ENCODE data around the gene TBC1D7. TPM values are rescaled to one million over a fixed set of nuclear protein-coding genes. Genes with fewer than 3 reads are reported as not detected.

The TBC1D7 gene
- total and polyA plus RNA-seq, 2 donors: 10.9 to 20.6 TPM

GRCh38 chr6:13273931-13274706 lies 54.2 kb downstream of the TBC1D7 start:
- no peak overlapping the region for H3K27ac ChIP-seq (ENCODE audit: low read depth)
- DNase-seq (ENCODE audit: extremely low spot score): no peak
- H3K4me3 ChIP-seq (ENCODE audit: low read depth, low read length): no peak overlapping the region
- H3K4me1 ChIP-seq (ENCODE audit: insufficient read depth): no peaks in the 10 kb centered on the region
- no peaks in the 10 kb centered on the region for H3K36me3 ChIP-seq (ENCODE audit: insufficient read depth)
- 73% methylated on average over 21 of the region's 21 CpGs for WGBS

GRCh38 chr6:13273202-13273930 lies 55.0 kb downstream of the TBC1D7 start:
- 83% methylated on average over 10 of the region's 10 CpGs for WGBS

GRCh38 chr6:13272131-13273046 lies 55.9 kb downstream of the TBC1D7 start:
- DNase-seq (ENCODE audit: extremely low spot score): no peak
- H3K27ac ChIP-seq (ENCODE audit: low read depth): no peak overlapping the region
- no peaks in the 10 kb centered on the region for H3K4me1 ChIP-seq (ENCODE audit: insufficient read depth)
- H3K36me3 ChIP-seq (ENCODE audit: insufficient read depth): no peaks in the 10 kb centered on the region
- H3K4me3 ChIP-seq (ENCODE audit: low read depth, low read length): no peak overlapping the region
- 88% methylated on average over 24 of the region's 24 CpGs for WGBS

More at GRCh38 chr6:13273202-13273930, 55.0 kb downstream of the TBC1D7 start:
- no peak overlapping the region for H3K4me3 ChIP-seq (ENCODE audit: low read depth, low read length)
- no peak for DNase-seq (ENCODE audit: extremely low spot score)
- H3K4me1 ChIP-seq (ENCODE audit: insufficient read depth): no peaks in the 10 kb centered on the region
- H3K27ac ChIP-seq (ENCODE audit: low read depth): no peak overlapping the region
- no peaks in the 10 kb centered on the region for H3K36me3 ChIP-seq (ENCODE audit: insufficient read depth)

- Histone ChIP-seq H3K4me1 (ENCODE audit: insufficient read depth) (no peaks in the 10 kb centered on the region), H3K36me3 (ENCODE audit: insufficient read depth) (no peaks in the 10 kb centered on the region), H3K4me3 (ENCODE audit: low read depth, low read length) (no peak overlapping the region), H3K27ac (ENCODE audit: low read depth) (no peak overlapping the region)
- WGBS: 44% methylated on average over 8 of the region's 8 CpGs
- peak; percentile 10 for DNase-seq (ENCODE audit: extremely low spot score)
Observed at GRCh38 chr6:13268913-13269518, 59.3 kb downstream of the TBC1D7 start.

- no peak for DNase-seq (ENCODE audit: extremely low spot score)
- WGBS: 86% methylated on average over 2 of the region's 2 CpGs
- H3K4me3 ChIP-seq (ENCODE audit: low read depth, low read length): no peak overlapping the region
Observed at GRCh38 chr6:13267142-13267651, 61.1 kb downstream of the TBC1D7 start.

GRCh38 chr6:13263669-13264068 lies 64.7 kb downstream of the TBC1D7 start:
- H3K27ac ChIP-seq (ENCODE audit: low read depth): no peak overlapping the region
- H3K36me3 ChIP-seq (ENCODE audit: insufficient read depth): no peaks in the 10 kb centered on the region
- DNase-seq (ENCODE audit: extremely low spot score): no peak
- 91% methylated on average over 6 of the region's 6 CpGs for WGBS
- H3K4me1 ChIP-seq (ENCODE audit: insufficient read depth): no peaks in the 10 kb centered on the region
- no peak overlapping the region for H3K4me3 ChIP-seq (ENCODE audit: low read depth, low read length)

More at GRCh38 chr6:13267142-13267651, 61.1 kb downstream of the TBC1D7 start:
- Histone ChIP-seq H3K27ac (ENCODE audit: low read depth) (no peak overlapping the region), H3K36me3 (ENCODE audit: insufficient read depth) (no peaks in the 10 kb centered on the region), H3K4me1 (ENCODE audit: insufficient read depth) (no peaks in the 10 kb centered on the region)

- Histone ChIP-seq H3K4me1 (ENCODE audit: insufficient read depth) (no peaks in the 10 kb centered on the region), H3K4me3 (ENCODE audit: low read depth, low read length) (no peak overlapping the region), H3K36me3 (ENCODE audit: insufficient read depth) (no peaks in the 10 kb centered on the region), H3K27ac (ENCODE audit: low read depth) (no peak overlapping the region)
- DNase-seq (ENCODE audit: extremely low spot score): no peak
- 33% methylated on average over 1 of the region's 1 CpG for WGBS
Observed at GRCh38 chr6:13262302-13263230, 65.8 kb downstream of the TBC1D7 start.

- no peak for DNase-seq (ENCODE audit: extremely low spot score)
- 45% methylated on average over 1 of the region's 1 CpG for WGBS
- H3K36me3 ChIP-seq (ENCODE audit: insufficient read depth): no peaks in the 10 kb centered on the region
- no peak overlapping the region for H3K4me3 ChIP-seq (ENCODE audit: low read depth, low read length)
- H3K27ac ChIP-seq (ENCODE audit: low read depth): no peak overlapping the region
- H3K4me1 ChIP-seq (ENCODE audit: insufficient read depth): no peaks in the 10 kb centered on the region
Observed at GRCh38 chr6:13261464-13261994, 66.8 kb downstream of the TBC1D7 start.

GRCh38 chr6:13260831-13261230 lies 67.5 kb downstream of the TBC1D7 start:
- DNase-seq (ENCODE audit: extremely low spot score): no peak
- Histone ChIP-seq H3K4me1 (ENCODE audit: insufficient read depth) (no peaks in the 10 kb centered on the region), H3K27ac (ENCODE audit: low read depth) (no peak overlapping the region), H3K4me3 (ENCODE audit: low read depth, low read length) (no peak overlapping the region), H3K36me3 (ENCODE audit: insufficient read depth) (no peaks in the 10 kb centered on the region)
- 93% methylated on average over 5 of the region's 5 CpGs for WGBS

GRCh38 chr6:13260101-13260598 lies 68.2 kb downstream of the TBC1D7 start:
- whole genome bisulfite sequencing: 74% methylated on average over 7 of the region's 7 CpGs
- DNase-seq (ENCODE audit: extremely low spot score): no peak
- H3K27ac ChIP-seq (ENCODE audit: low read depth): no peak overlapping the region

GRCh38 chr6:13259393-13259792 lies 68.9 kb downstream of the TBC1D7 start:
- no peaks in the 10 kb centered on the region for H3K36me3 ChIP-seq (ENCODE audit: insufficient read depth)
- no peak overlapping the region for H3K27ac ChIP-seq (ENCODE audit: low read depth)
- H3K4me3 ChIP-seq (ENCODE audit: low read depth, low read length): no peak overlapping the region
- WGBS: 93% methylated on average over 3 of the region's 3 CpGs
- H3K4me1 ChIP-seq (ENCODE audit: insufficient read depth): no peaks in the 10 kb centered on the region
- DNase-seq (ENCODE audit: extremely low spot score): no peak

More at GRCh38 chr6:13260101-13260598, 68.2 kb downstream of the TBC1D7 start:
- H3K4me1 ChIP-seq (ENCODE audit: insufficient read depth): no peaks in the 10 kb centered on the region
- no peak overlapping the region for H3K4me3 ChIP-seq (ENCODE audit: low read depth, low read length)
- no peaks in the 10 kb centered on the region for H3K36me3 ChIP-seq (ENCODE audit: insufficient read depth)

Data from urinary bladder (tissue), 4 donors.